Heart left ventricle (tissue), 16 donors: ENCODE data around the gene STARD13. TPM values are rescaled to one million over a fixed set of nuclear protein-coding genes. Genes with fewer than 3 reads are reported as not detected.

ENCODE experiments used
- ATAC-seq, 4 donors: fragments of 200-7000 bp; cut with Tn5 transposase; one replicate each; pipeline ENCODE4 v1.9.1; 2020 to 2022; ENCODE audit warnings: moderate library complexity in 4 of 4, mild to moderate bottlenecking in 3 of 4, moderate number of reproducible peaks in 1 of 4
- DNase-seq, 5 donors: peaks; one replicate each; pipeline ENCODE4 v3.0.0-alpha.2; 2020
- H3K27ac ChIP-seq, 12 donors: fragments of 200-600 bp; sonication (generic) in 4 of 12; one replicate each; pipeline versions ENCODE4 v1.5.0 to v1.8.0; 2016 to 2022; ENCODE audit warnings: mild to moderate bottlenecking in 2 of 12
- H3K27me3 ChIP-seq, 9 donors: fragments of 200-600 bp; sonication (generic) in 2 of 9; one replicate each; pipeline versions ENCODE4 v1.5.1 to v1.8.0; 2016 to 2022; ENCODE audit warnings: mild to moderate bottlenecking in 3 of 9
- H3K36me3 ChIP-seq, 9 donors: fragments of 200-600 bp; sonication (generic) in 2 of 9; one replicate each; pipeline versions ENCODE4 v1.5.0 to v1.8.0; 2018 to 2022; ENCODE audit warnings: mild to moderate bottlenecking in 2 of 9
- H3K4me1 ChIP-seq, 12 donors: fragments of 200-600 bp; sonication (generic) in 4 of 12; one replicate each; pipeline versions ENCODE4 v1.5.0 to v1.8.0; 2016 to 2022; ENCODE audit warnings: mild to moderate bottlenecking in 3 of 12
- H3K4me3 ChIP-seq, 12 donors: fragments of 200-600 bp; sonication (generic) in 4 of 12; one replicate each; pipeline versions ENCODE4 v1.5.0 to v1.8.0; 2017 to 2022; ENCODE audit warnings: mild to moderate bottlenecking in 9 of 12, moderate library complexity in 4 of 12
- H3K9me3 ChIP-seq, 12 donors: fragments of 200-600 bp; sonication (generic) in 4 of 12; one replicate each; pipeline versions ENCODE4 v1.5.0 to v1.8.0; 2016 to 2022; ENCODE audit warnings: mild to moderate bottlenecking in 1 of 12
- CTCF ChIP-seq, 12 donors: fragments of 200-600 bp; sonication (generic) in 4 of 12; IDR thresholded peaks; one replicate each; pipeline versions ENCODE4 v1.5.0 to v1.8.0; 2018 to 2022; ENCODE audit warnings: antibody characterized with exemption in 12 of 12, mild to moderate bottlenecking in 5 of 12
- POLR2A ChIP-seq, 2 donors: fragments of 450-650 bp; IDR thresholded peaks; one replicate each; pipeline ENCODE4 v1.6.1; 2017; ENCODE audit warnings: antibody characterized with exemption in 2 of 2, mild to moderate bottlenecking in 2 of 2, moderate library complexity in 2 of 2
- WGBS, 4 donors: extraction: QIAGEN DNeasy Blood & Tissue Kit in 2 of 4; methylation state at CpG; one replicate each; pipeline versions ENCODE4 v1.1.5 to v1.1.7; 2013 to 2018; 5-methylcytosine and 5-hydroxymethylcytosine counted together
- intact Hi-C, 10 donors: fragments of 100-400 bp; cut with DNase I; formaldehyde crosslinking; loops; one replicate each; pipeline versions ENCODE4 v1.11.1 to v1.14.2; 2022
- polyA plus RNA-seq, 2 donors: library from polyadenylated mRNA; stranded (reverse); fragments of 200-250 nt; gene quantifications; one replicate each; pipeline ENCODE4 v1.2.3, GENCODE V29; 2013
- total RNA-seq, 9 donors: library from RNA; depleted of rRNA in 2 of 9; stranded (reverse); fragments of >200 nt in 2 of 9; fragmentation: NEBNext Ultra II Directional in 3 of 9; extraction: Animal tissue kit (Norgen Biotek cat#: 25700) in 3 of 9; gene quantifications; one replicate each; pipeline versions ENCODE4 v1.1.0 to v1.2.4, GENCODE V29; 2016 to 2023
- donor health status: ischemic (EF 13 %, LVEDD 7.1; RV severe dilation, severe dysfunction).
- donor health status: healthy with polysubstance abuse.
- donor health status: DM: no; HTN: yes; CAD: no.
- donor health status: DM: no; HTN: no; CAD: no.
- donor health status: ischemic (EF 25% LVEDD 6.9; RV normal size, moderate dysfunction).
- donor health status: ischemic (EF 25% LVEDD 5.7; RV mildly dilated, moderate dysfunction).
- donor health status: healthy.
- donor health status: DM: yes; HTN: yes; CAD: no.
- donor health status: ischemic (EF 35%, LVEDD 5.7; RV mildly dilated, moderate dysfunction).
- donor health status: nonischemic (EF 11% LVEDD 7.7; RV severe dilation, severe dysfunction).
- donor health status: DM: yes; HTN: yes; CAD: no.
- donor health status: PGD.
- donor health status: ischemic (EF 29% LVEDD 5.4; RV normal size, mild dysfunction).
- donor health status: nonischemic (EF 23%, LVEDD 6.1; RV moderate dilation, normal function).

The STARD13 gene
- total and polyA plus RNA-seq, 11 donors: 9.3 to 39.2 (median 28.3) TPM

- H3K4me1 ChIP-seq: peaks cover 0 to 74% (median 61%) of the 10 kb centered on the region in 12 donors
- ATAC-seq (no peak), DNase-seq (no peak)
- H3K9me3 ChIP-seq: no peaks in the 10 kb centered on the region
- TF ChIP-seq POLR2A (IDR thresholded peaks at IDR 0.05) (no peak), CTCF (IDR thresholded peaks at IDR 0.05) (no peak)
- H3K36me3 ChIP-seq: no peaks in the 10 kb centered on the region
- intact Hi-C loops: loop anchor here in 1 of 10 donors (5.0 kb wide), 2 partner anchors 80 to 335 kb away; no protein-coding TSS in a partner anchor
- H3K4me3 ChIP-seq: no peak overlapping the region
- no peaks in the 10 kb centered on the region for H3K27me3 ChIP-seq
- peak overlapping the region in 10 of 12 donors; percentile 39 to 88 (median 72) for H3K27ac ChIP-seq
- WGBS, 4 donors: 54 to 63% (median 59%) methylated on average over 5 of the region's 5 CpGs
Observed at GRCh38 chr13:33206945-33207614, 78.5 kb downstream of the STARD13 start.

- peak overlapping the region in 9 of 12 donors; percentile 37 to 88 (median 80) for H3K27ac ChIP-seq
- no peaks in the 10 kb centered on the region for H3K27me3 ChIP-seq
- ATAC-seq: no peak
- peaks cover 0 to 77% (median 65%) of the 10 kb centered on the region in 12 donors for H3K4me1 ChIP-seq
- H3K4me3 ChIP-seq: peak overlapping the region in 1 of 12 donors; percentile 47
- no peak for DNase-seq
- TF ChIP-seq POLR2A (IDR thresholded peaks at IDR 0.05): no peak
- 70 to 85% (median 77%) methylated on average over 3 of the region's 3 CpGs for WGBS, 4 donors
- H3K9me3 ChIP-seq: no peaks in the 10 kb centered on the region
- intact Hi-C loops: loop anchor here in 1 of 10 donors (5.0 kb wide), 2 partner anchors 79 to 336 kb away; no protein-coding TSS in a partner anchor
- H3K36me3 ChIP-seq: no peaks in the 10 kb centered on the region
Observed at GRCh38 chr13:33206425-33206824, 79.1 kb downstream of the STARD13 start.

- no peak for TF ChIP-seq CTCF (IDR thresholded peaks at IDR 0.05)
- 12 to 20% (median 15%) methylated on average over 6 of the region's 6 CpGs for WGBS, 4 donors
- Histone ChIP-seq H3K4me1 (peaks cover 0 to 82% (median 67%) of the 10 kb centered on the region in 12 donors), H3K9me3 (no peaks in the 10 kb centered on the region), H3K36me3 (no peaks in the 10 kb centered on the region), H3K27me3 (no peaks in the 10 kb centered on the region), H3K4me3 (peak overlapping the region in 10 of 12 donors; percentile 2 to 63 (median 47)), H3K27ac (peak overlapping the region; percentile 65 to 90 (median 82))
- intact Hi-C loops: loop anchor here in 1 of 10 donors (5.0 kb wide), 2 partner anchors 79 to 336 kb away; no protein-coding TSS in a partner anchor
- DNase-seq (peak in 2 of 5 donors; percentile 41 to 42), ATAC-seq (peak in 3 of 4 donors; percentile 25 to 28 (median 25))
Observed at GRCh38 chr13:33205804-33206221, 79.7 kb downstream of the STARD13 start.

DNA sequence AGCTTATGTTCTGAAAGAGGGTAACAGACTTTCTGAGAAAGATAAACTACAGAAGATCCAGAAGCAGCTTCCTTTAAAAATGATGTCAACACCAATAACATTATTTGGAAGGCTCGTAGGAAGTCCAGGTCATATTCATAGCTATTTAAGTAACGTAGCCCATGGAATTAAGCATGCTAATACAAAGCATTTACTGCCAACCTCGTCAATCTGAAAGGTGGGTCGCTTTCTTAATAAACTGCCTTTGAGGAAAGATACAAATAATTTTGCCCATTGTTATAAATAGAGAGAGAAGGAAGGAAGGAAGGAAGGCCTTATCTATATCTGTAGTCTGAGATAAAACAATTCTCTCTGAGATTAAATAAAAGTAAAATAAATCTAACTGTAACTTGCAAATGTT, 80.3 kb downstream of the STARD13 start:
- no peaks in the 10 kb centered on the region for H3K27me3 ChIP-seq
- intact Hi-C loops: loop anchor here in 1 of 10 donors (5.0 kb wide), 2 partner anchors 78 to 337 kb away; no protein-coding TSS in a partner anchor
- peaks cover 0 to 87% (median 70%) of the 10 kb centered on the region in 12 donors for H3K4me1 ChIP-seq
- WGBS, 4 donors: 24 to 50% (median 38%) methylated on average over 4 of the region's 4 CpGs
- ATAC-seq: peak in 1 of 4 donors; percentile 7
- no peaks in the 10 kb centered on the region for H3K9me3 ChIP-seq
- no peak for DNase-seq
- H3K27ac ChIP-seq: peak overlapping the region; percentile 65 to 90 (median 82)
- TF ChIP-seq CTCF (IDR thresholded peaks at IDR 0.05): no peak
- no peak for TF ChIP-seq POLR2A (IDR thresholded peaks at IDR 0.05)
- H3K36me3 ChIP-seq: no peaks in the 10 kb centered on the region
- H3K4me3 ChIP-seq: peak overlapping the region in 11 of 12 donors; percentile 2 to 63 (median 47)
